HepG2 (cell line): Measurements from ENCODE around the gene CS. TPM values are rescaled to one million over a fixed set of nuclear protein-coding genes. Genes with fewer than 3 reads are reported as not detected.

Source experiments
- ADNP ChIP-seq: sonication (generic); formaldehyde crosslinking; IDR thresholded peaks from 2 replicates; pipeline ENCODE4 v1.4.0; 2020; ENCODE audit warnings: missing genetic modification reagents
- GTF3A ChIP-seq: sonication (generic); formaldehyde crosslinking; conservative IDR thresholded peaks from 2 replicates; pipeline ENCODE4 v1.4.0; 2020; ENCODE audit warnings: mild to moderate bottlenecking, missing genetic modification reagents
- KAT7 ChIP-seq: IDR thresholded peaks from 2 replicates; pipeline ENCODE4 v1.6.1; 2018; ENCODE audit warnings: borderline replicate concordance, missing compliant biosample characterization
- MED13 ChIP-seq: sonication (generic); formaldehyde crosslinking; IDR thresholded peaks from 2 replicates; pipeline ENCODE4 v1.5.0; 2020; ENCODE audit warnings: missing genetic modification reagents
- ONECUT2 ChIP-seq: sonication (generic); formaldehyde crosslinking; IDR thresholded peaks from 2 replicates; pipeline ENCODE4 v1.4.0; 2020; ENCODE audit warnings: missing genetic modification reagents
- SATB2 ChIP-seq: sonication (generic); formaldehyde crosslinking; IDR thresholded peaks from 2 replicates; pipeline ENCODE4 v1.5.0; 2020; ENCODE audit warnings: missing genetic modification reagents
- TAF15 ChIP-seq: fragments of 200-400 bp; formaldehyde crosslinking; IDR thresholded peaks from one replicate; pipeline ENCODE4 v1.6.1; 2018; ENCODE audit warnings: mild to moderate bottlenecking, low read depth, low read length; ENCODE audit not compliant: poor library complexity, severe bottlenecking
- TEAD3 ChIP-seq: optimal IDR thresholded peaks from 2 replicates; pipeline ENCODE3; 2016; ENCODE audit warnings: borderline replicate concordance
- ZKSCAN8 ChIP-seq: IDR thresholded peaks from 2 replicates; pipeline ENCODE4 v1.6.1; 2016; ENCODE audit warnings: borderline replicate concordance, missing genetic modification reagents, missing compliant biosample characterization
- ZNF10 ChIP-seq: sonication (generic); formaldehyde crosslinking; IDR thresholded peaks from 2 replicates; pipeline ENCODE4 v1.4.0; 2020; ENCODE audit warnings: mild to moderate bottlenecking, low read depth, missing genetic modification reagents, borderline replicate concordance
- ZNF12 ChIP-seq: sonication (generic); formaldehyde crosslinking; IDR thresholded peaks from 2 replicates; pipeline ENCODE4 v1.5.0; 2020; ENCODE audit warnings: missing genetic modification reagents
- ZNF17 ChIP-seq: sonication (generic); formaldehyde crosslinking; IDR thresholded peaks from 2 replicates; pipeline ENCODE4 v1.5.0; 2020; ENCODE audit warnings: mild to moderate bottlenecking, missing genetic modification reagents
- ZNF652 ChIP-seq: IDR thresholded peaks from 2 replicates; pipeline ENCODE4 v1.6.1; 2016; ENCODE audit warnings: low read depth, borderline replicate concordance
- polyA plus RNA-seq, 8 experiments: library from polyadenylated mRNA; depleted of rRNA in 3 of 8; stranded (reverse) in 7 of 8; unstranded in 1 of 8; fragments of >200 nt; fragmentation: Illumina TruSeq in 4 of 8; extraction: Trizol in 4 of 8; gene quantifications; 2 replicates each; pipeline versions ENCODE4 v1.2.1 to v1.2.3, GENCODE V29; 2011 to 2016; ENCODE audit warnings: low read depth in 4 of 8, missing spikeins in 1 of 8, mixed read lengths in 1 of 8; ENCODE audit not compliant: insufficient read depth in 1 of 8
- total RNA-seq, 5 experiments: library from RNA; depleted of rRNA; stranded (reverse); fragments of >200 nt; fragmentation: Illumina TruSeq; extraction: Trizol; gene quantifications; 2 replicates each; pipeline ENCODE4 v1.2.3, GENCODE V29; 2016; ENCODE audit warnings: low read depth in 1 of 5
- TF ChIP-seq, protein P1 (sequence below): sonication (generic); formaldehyde crosslinking; IDR thresholded peaks from 2 replicates; pipeline ENCODE4 v1.8.0; 2022; ENCODE audit warnings: missing genetic modification reagents, low read depth, mild to moderate bottlenecking, borderline replicate concordance
- TF ChIP-seq, protein P2 (sequence below): sonication (generic); formaldehyde crosslinking; IDR thresholded peaks from 2 replicates; pipeline ENCODE4 v1.9.0; 2021; ENCODE audit warnings: missing genetic modification reagents, mild to moderate bottlenecking, borderline replicate concordance
- TF ChIP-seq, protein P3 (sequence below): sonication (generic); formaldehyde crosslinking; IDR thresholded peaks from 2 replicates; pipeline ENCODE4 v1.4.0; 2020; ENCODE audit warnings: missing genetic modification reagents, borderline replicate concordance
- TF ChIP-seq, protein P4 (sequence below): sonication (generic); formaldehyde crosslinking; conservative IDR thresholded peaks from 2 replicates; pipeline ENCODE4 v1.8.0; 2022; ENCODE audit warnings: mild to moderate bottlenecking, moderate library complexity, missing genetic modification reagents
- TF ChIP-seq, protein P5 (sequence below): sonication (generic); formaldehyde crosslinking; IDR thresholded peaks from 2 replicates; pipeline ENCODE4 v1.5.0; 2020; ENCODE audit warnings: missing genetic modification reagents
- TF ChIP-seq, protein P6 (sequence below): IDR thresholded peaks from 2 replicates; pipeline ENCODE4 v1.6.1; 2012; ENCODE audit warnings: low read length, improper control_type of control experiment

Gene CS
- total and polyA plus RNA-seq, 2 of the 13 experiments (the other 11 are each of a cell fraction or from before 2014, with no cell fraction given) = 173 to 175 TPM

DNA sequence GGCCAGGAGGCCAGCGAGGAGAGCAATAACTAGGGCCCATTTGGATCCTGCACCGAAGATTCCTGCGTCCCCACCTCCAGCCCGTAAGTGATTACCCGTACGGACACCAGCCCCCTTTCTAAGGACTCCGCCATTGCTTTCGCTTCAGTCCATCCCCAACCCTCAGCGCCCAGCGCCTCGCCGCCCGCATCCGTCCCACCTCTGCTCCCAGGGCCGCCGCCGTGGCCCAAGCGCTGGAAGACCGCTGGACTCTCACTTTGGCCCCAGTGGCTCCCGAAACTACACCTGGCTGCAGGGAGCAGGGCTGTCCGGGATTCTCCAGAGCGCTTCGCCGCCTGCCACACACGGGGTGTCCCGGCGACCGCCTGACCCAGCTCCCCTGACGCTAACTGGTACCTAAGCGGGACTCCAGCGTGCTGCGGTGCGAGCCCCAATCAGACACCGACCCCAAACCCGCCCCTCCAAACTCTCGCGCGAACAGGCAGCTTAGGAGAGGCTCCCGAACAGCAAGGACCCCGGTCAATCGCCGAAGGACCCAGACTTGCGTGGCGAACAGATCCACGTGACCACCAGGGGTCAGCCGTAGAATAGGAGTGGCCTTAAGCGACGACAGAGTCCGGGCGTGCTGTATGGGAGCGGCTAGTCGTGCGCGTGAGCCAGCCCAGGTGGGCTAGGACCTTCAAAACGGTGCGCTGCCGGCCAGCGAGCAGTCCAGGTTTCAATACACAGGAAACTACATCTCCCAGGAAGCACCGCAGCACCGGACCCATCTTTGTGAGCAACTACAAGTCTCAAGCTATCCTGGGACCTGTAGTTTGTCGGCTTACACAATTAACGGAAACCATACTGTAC is 15.7 kb upstream of the CS start, which contains the start of gene CNPY2 (continued):
- TF ChIP-seq, protein P1, sequence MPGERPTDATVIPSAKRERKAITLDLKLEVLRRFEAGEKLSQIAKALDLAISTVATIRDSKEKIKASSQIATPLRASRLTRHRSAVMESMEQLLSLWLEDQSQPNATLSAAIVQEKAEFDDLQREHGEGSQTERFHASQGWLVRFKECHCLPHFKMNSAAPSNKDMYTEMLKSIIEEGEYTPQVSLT (CRISPR knock-in tag) = no peak
- TF ChIP-seq GTF3A (0 out of 2 replicates have a peak, but pooled peaks have one; percentile 70), ZKSCAN8 (CRISPR knock-in tag) (no peak), KAT7 (no peak), ZNF17 (CRISPR knock-in tag) (no peak), ADNP (CRISPR knock-in tag) (no peak), MED13 (CRISPR knock-in tag) (peak; percentile 60; the same call in 1 of the 2 replicates), ONECUT2 (CRISPR knock-in tag) (0 out of 2 replicates have a peak, but pooled peaks have one; percentile 55), TAF15 (no peak), ZNF12 (CRISPR knock-in tag) (no peak; the same call in 1 of the 2 replicates), TEAD3 (CRISPR knock-in tag) (no peak), ZNF652 (no peak), SATB2 (CRISPR knock-in tag) (peak; percentile 80; the same call in 1 of the 2 replicates), ZNF10 (CRISPR knock-in tag) (no peak)
- TF ChIP-seq, protein P2, sequence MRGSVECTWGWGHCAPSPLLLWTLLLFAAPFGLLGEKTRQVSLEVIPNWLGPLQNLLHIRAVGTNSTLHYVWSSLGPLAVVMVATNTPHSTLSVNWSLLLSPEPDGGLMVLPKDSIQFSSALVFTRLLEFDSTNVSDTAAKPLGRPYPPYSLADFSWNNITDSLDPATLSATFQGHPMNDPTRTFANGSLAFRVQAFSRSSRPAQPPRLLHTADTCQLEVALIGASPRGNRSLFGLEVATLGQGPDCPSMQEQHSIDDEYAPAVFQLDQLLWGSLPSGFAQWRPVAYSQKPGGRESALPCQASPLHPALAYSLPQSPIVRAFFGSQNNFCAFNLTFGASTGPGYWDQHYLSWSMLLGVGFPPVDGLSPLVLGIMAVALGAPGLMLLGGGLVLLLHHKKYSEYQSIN (CRISPR knock-in tag) = no peak
- TF ChIP-seq, protein P3, sequence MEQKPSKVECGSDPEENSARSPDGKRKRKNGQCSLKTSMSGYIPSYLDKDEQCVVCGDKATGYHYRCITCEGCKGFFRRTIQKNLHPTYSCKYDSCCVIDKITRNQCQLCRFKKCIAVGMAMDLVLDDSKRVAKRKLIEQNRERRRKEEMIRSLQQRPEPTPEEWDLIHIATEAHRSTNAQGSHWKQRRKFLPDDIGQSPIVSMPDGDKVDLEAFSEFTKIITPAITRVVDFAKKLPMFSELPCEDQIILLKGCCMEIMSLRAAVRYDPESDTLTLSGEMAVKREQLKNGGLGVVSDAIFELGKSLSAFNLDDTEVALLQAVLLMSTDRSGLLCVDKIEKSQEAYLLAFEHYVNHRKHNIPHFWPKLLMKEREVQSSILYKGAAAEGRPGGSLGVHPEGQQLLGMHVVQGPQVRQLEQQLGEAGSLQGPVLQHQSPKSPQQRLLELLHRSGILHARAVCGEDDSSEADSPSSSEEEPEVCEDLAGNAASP (CRISPR knock-in tag) = peak; percentile 11; the same call in 1 of the 2 replicates
- TF ChIP-seq, protein P4, sequence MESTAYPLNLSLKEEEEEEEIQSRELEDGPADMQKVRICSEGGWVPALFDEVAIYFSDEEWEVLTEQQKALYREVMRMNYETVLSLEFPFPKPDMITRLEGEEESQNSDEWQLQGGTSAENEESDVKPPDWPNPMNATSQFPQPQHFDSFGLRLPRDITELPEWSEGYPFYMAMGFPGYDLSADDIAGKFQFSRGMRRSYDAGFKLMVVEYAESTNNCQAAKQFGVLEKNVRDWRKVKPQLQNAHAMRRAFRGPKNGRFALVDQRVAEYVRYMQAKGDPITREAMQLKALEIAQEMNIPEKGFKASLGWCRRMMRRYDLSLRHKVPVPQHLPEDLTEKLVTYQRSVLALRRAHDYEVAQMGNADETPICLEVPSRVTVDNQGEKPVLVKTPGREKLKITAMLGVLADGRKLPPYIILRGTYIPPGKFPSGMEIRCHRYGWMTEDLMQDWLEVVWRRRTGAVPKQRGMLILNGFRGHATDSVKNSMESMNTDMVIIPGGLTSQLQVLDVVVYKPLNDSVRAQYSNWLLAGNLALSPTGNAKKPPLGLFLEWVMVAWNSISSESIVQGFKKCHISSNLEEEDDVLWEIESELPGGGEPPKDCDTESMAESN (CRISPR knock-in tag) = peak; percentile 97
- TF ChIP-seq, protein P5, sequence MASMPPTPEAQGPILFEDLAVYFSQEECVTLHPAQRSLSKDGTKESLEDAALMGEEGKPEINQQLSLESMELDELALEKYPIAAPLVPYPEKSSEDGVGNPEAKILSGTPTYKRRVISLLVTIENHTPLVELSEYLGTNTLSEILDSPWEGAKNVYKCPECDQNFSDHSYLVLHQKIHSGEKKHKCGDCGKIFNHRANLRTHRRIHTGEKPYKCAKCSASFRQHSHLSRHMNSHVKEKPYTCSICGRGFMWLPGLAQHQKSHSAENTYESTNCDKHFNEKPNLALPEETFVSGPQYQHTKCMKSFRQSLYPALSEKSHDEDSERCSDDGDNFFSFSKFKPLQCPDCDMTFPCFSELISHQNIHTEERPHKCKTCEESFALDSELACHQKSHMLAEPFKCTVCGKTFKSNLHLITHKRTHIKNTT (CRISPR knock-in tag) = peak; percentile 81; the same call in 1 of the 2 replicates
- TF ChIP-seq, protein P6, sequence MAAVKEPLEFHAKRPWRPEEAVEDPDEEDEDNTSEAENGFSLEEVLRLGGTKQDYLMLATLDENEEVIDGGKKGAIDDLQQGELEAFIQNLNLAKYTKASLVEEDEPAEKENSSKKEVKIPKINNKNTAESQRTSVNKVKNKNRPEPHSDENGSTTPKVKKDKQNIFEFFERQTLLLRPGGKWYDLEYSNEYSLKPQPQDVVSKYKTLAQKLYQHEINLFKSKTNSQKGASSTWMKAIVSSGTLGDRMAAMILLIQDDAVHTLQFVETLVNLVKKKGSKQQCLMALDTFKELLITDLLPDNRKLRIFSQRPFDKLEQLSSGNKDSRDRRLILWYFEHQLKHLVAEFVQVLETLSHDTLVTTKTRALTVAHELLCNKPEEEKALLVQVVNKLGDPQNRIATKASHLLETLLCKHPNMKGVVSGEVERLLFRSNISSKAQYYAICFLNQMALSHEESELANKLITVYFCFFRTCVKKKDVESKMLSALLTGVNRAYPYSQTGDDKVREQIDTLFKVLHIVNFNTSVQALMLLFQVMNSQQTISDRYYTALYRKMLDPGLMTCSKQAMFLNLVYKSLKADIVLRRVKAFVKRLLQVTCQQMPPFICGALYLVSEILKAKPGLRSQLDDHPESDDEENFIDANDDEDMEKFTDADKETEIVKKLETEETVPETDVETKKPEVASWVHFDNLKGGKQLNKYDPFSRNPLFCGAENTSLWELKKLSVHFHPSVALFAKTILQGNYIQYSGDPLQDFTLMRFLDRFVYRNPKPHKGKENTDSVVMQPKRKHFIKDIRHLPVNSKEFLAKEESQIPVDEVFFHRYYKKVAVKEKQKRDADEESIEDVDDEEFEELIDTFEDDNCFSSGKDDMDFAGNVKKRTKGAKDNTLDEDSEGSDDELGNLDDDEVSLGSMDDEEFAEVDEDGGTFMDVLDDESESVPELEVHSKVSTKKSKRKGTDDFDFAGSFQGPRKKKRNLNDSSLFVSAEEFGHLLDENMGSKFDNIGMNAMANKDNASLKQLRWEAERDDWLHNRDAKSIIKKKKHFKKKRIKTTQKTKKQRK = no peak
